Progenitor cell of endocrine pancreas (in vitro differentiated cells): ENCODE measurements around the gene COL17A1. TPM values are rescaled to one million over a fixed set of nuclear protein-coding genes. Genes with fewer than 3 reads are reported as not detected.

Experiments
- DNase-seq: peaks from one replicate; pipeline ENCODE4 v3.0.0; 2021; ENCODE audit warnings: low spot score; ENCODE audit not compliant: unreplicated experiment
- H3K27ac Mint-ChIP-seq: 2 replicates; pipeline ENCODE4 v1.8.0; 2021; ENCODE audit warnings: mild to moderate bottlenecking, moderate library complexity, mixed read lengths
- H3K27me3 Mint-ChIP-seq: 2 replicates; pipeline ENCODE4 v1.8.0; 2021; ENCODE audit warnings: mixed read lengths
- H3K36me3 Mint-ChIP-seq: 2 replicates; pipeline ENCODE4 v1.8.0; 2022; ENCODE audit warnings: mixed read lengths; ENCODE audit not compliant: insufficient read depth
- H3K4me1 Mint-ChIP-seq: 2 replicates; pipeline ENCODE4 v1.8.0; 2021; ENCODE audit warnings: low read depth, mixed read lengths
- H3K4me3 Mint-ChIP-seq: 2 replicates; pipeline ENCODE4 v1.8.0; 2021; ENCODE audit warnings: low read depth, mild to moderate bottlenecking, moderate library complexity, mixed read lengths
- H3K9me3 Mint-ChIP-seq: 2 replicates; pipeline ENCODE4 v1.8.0; 2021; ENCODE audit warnings: low read depth, mixed read lengths
- CTCF ChIP-seq: fragments of 200-600 bp; sonication (generic); IDR thresholded peaks from one replicate; pipeline ENCODE4 v1.5.0; 2021; ENCODE audit warnings: antibody characterized with exemption, mild to moderate bottlenecking; ENCODE audit not compliant: unreplicated experiment
- total RNA-seq: library from RNA; stranded (reverse); gene quantifications from 2 replicates; pipeline ENCODE4 v1.2.1, GENCODE V29; 2021

The COL17A1 gene
- total RNA-seq, 1 donor from 2014 or later = 0.86 TPM

- TF ChIP-seq CTCF = no peak
- Mint-ChIP-seq H3K9me3 (no peaks in the 10 kb centered on the region), H3K4me1 (peaks cover 11% of the 10 kb centered on the region), H3K36me3 (no peaks in the 10 kb centered on the region), H3K4me3 (no peak overlapping the region), H3K27ac (no peak overlapping the region), H3K27me3 (peaks cover 2% of the 10 kb centered on the region)
- no peak for DNase-seq
These were observed 36.0 kb downstream of the COL17A1 start for GRCh38 chr10:104049504-104050250.

GRCh38 chr10:104046651-104047050, 39.0 kb downstream of the COL17A1 start:
- no peaks in the 10 kb centered on the region for H3K9me3 Mint-ChIP-seq
- no peak for DNase-seq

DNA sequence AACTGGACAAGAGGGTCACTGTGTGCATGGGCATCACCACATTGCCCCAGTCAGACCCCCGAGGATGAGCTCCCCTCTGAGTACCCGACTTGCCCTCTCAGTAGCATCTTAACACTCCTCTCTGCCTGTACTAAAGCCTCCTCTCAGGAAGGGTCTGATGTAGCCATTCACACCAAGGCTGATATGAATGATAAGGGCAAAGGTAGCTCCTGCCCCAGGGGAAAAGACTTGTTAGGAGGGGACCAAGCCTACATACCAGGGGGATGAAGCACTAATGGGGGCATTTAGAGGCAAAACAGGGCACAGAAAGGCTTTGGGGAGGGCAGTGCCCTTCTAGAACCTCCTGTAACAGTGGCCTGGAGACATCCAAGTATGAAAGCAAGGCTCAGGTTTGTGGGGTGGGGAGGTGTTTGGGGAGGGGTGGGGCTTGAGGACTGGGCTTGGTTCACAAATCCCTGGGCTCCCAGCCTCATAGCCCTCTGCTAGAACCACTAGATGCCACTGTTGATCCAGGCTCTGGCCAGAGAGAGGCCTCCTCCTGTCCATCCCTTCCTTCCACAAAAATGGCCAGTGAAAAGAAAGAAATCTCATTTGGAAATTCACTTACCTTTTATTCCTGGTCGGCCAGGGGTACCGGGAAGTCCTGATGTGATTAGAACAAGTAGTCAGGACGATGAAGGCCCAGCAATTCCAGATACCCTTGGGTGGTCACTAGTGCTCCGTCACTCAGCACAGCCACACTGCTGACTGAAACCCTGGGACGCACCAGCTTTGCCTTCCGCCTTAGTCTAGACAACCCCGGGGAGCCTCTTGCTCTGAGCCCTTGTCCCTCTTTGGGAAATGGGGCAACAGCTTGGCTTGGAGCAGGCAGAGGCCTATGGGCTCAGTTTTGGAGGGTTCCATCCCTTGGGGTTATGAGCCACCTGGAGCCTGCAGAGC, 40.3 kb downstream of the COL17A1 start:
- Mint-ChIP-seq H3K36me3 (no peaks in the 10 kb centered on the region), H3K4me1 (peaks cover 11% of the 10 kb centered on the region), H3K27ac (no peak overlapping the region), H3K4me3 (no peak overlapping the region), H3K9me3 (no peaks in the 10 kb centered on the region), H3K27me3 (peaks cover 7% of the 10 kb centered on the region)
- peak; percentile 72 for TF ChIP-seq CTCF
- peak; percentile 27 for DNase-seq

More at GRCh38 chr10:104046651-104047050, 39.0 kb downstream of the COL17A1 start:
- H3K27ac Mint-ChIP-seq = no peak overlapping the region
- no peak for TF ChIP-seq CTCF
- H3K36me3 Mint-ChIP-seq = no peaks in the 10 kb centered on the region
- no peak overlapping the region for H3K4me3 Mint-ChIP-seq
- peaks cover 7% of the 10 kb centered on the region for H3K27me3 Mint-ChIP-seq
- H3K4me1 Mint-ChIP-seq = peaks cover 11% of the 10 kb centered on the region

DNA sequence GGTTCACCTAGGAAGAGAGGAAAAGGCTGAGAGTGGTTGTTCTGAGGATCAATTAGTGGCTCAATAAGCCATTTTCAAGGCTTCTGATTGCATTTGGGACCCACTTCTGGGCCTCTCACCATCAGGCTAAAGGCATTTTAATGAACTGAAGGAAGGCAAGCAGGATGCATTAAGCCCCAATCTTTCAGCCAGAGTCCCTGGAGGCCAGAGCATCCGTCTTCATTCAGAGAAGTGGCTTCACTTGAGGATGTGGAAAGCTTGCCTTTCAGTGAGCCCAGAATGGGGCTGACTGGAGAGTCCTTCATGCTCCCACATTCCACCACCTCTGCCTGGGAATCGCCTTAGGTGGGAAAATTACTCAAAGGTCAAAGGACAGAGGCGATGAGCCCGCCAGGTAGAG, 41.8 kb downstream of the COL17A1 start:
- no peak for TF ChIP-seq CTCF
- Mint-ChIP-seq H3K27me3 (peaks cover 7% of the 10 kb centered on the region), H3K4me1 (no peaks in the 10 kb centered on the region), H3K4me3 (no peak overlapping the region), H3K27ac (no peak overlapping the region), H3K36me3 (no peaks in the 10 kb centered on the region), H3K9me3 (no peaks in the 10 kb centered on the region)
- no peak for DNase-seq

GRCh38 chr10:104043185-104043830, 42.4 kb downstream of the COL17A1 start:
- Mint-ChIP-seq H3K4me3 (no peak overlapping the region), H3K36me3 (no peaks in the 10 kb centered on the region), H3K27me3 (peaks cover 4% of the 10 kb centered on the region), H3K4me1 (no peaks in the 10 kb centered on the region), H3K27ac (no peak overlapping the region), H3K9me3 (no peaks in the 10 kb centered on the region)
- DNase-seq = no peak
- no peak for TF ChIP-seq CTCF
